ENCODE measurements around the gene CPA2.
A peak's percentile ranks its signal among the peaks of the same experiment; 100 is the strongest.
"Not testable (repeated sequence)": the region's sequence is repeated elsewhere in the genome, so short reads cannot be mapped to it uniquely, and the experiment has no call there.

Gene CPA2

GRCh38 chr7:130266258-130266960, at the start of gene CPA2:
Gene CPA2 (plus strand): TSS chr7:130266863. CDS start chr7:130266882, 19 bp downstream.
- DNase-seq (ENCODE audit: low read depth) = no peak

- no peak for DNase-seq (ENCODE audit: low read depth)
Observed at GRCh38 chr7:130218806-130219620, 47.6 kb upstream of the CPA2 start.

- DNase-seq (ENCODE audit: low read depth) = no peak
Observed at GRCh38 chr7:130219871-130220270, 46.8 kb upstream of the CPA2 start.

- no peak for DNase-seq (ENCODE audit: low read depth)
Observed at GRCh38 chr7:130221746-130222145, 44.9 kb upstream of the CPA2 start.

DNA sequence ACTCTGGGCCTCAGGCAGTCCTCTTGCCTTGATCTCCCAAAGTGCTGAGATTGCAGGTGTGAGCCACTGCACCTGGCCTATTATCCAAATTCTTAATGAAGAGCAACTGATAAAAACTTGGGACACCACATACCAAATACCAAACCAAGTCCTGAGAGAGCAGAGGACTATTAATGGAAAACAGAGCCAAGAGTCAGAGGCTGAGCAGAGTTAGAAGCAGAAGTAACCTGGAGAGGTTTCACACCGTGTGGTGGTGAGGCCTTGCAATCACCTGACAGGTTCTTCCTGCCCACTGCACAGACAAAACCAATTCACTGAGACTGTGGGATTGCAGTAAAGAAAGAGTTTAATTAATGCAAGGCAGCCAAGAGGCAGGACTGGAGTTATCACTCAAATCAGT, 43.0 kb upstream of the CPA2 start:
- no peak for DNase-seq (ENCODE audit: low read depth)

- DNase-seq (ENCODE audit: low read depth) = no peak
Observed at GRCh38 chr7:130224210-130224609, 42.5 kb upstream of the CPA2 start.

GRCh38 chr7:130224923-130225322, 41.7 kb upstream of the CPA2 start:
- DNase-seq (ENCODE audit: low read depth) = not testable (repeated sequence)

DNA sequence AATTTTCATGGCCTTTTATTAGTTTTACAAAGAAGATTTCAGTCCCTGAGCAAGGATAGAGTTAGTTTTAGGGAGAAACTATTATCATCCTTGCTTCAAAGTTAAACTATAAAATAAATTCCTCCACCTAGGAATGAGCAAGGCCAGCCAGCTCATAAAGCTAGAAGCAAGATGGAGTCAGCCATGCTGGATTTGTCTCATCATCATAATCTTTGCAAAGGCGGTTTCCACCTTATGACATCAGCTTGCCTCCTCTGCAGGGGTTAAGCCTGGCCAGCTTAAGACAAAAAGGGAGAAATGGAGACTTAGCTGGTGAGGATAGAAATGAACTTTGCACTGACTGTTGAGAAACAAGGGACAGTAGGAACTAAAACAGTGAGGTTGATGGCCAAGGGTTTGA, 40.3 kb upstream of the CPA2 start:
- DNase-seq (ENCODE audit: low read depth) = no peak

- no peak for DNase-seq (ENCODE audit: low read depth)
Observed at GRCh38 chr7:130227883-130228575, 38.6 kb upstream of the CPA2 start.

GRCh38 chr7:130228840-130229502, 37.7 kb upstream of the CPA2 start:
- no peak for DNase-seq (ENCODE audit: low read depth)

DNA sequence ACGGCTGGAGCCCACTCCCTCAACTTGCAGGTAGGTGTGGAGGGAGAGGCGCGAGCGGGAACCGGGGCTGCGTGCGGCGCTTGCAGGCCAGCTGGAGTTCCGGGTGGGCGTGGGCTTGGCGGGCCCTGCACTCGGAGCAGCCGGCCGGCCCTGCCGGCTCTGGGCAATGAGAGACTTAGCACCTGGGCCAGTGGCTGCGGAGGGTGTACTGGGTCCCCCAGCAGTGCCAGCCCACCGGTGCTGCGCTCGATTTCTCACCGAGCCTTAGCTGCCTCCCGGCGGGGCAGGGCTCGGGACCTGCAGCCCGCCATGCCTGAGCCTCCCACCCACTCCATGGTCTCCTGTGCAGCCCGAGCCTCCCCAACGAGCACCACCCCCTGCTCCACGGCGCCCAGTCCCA, 36.7 kb upstream of the CPA2 start:
- not testable (repeated sequence) for DNase-seq (ENCODE audit: low read depth)

DNA sequence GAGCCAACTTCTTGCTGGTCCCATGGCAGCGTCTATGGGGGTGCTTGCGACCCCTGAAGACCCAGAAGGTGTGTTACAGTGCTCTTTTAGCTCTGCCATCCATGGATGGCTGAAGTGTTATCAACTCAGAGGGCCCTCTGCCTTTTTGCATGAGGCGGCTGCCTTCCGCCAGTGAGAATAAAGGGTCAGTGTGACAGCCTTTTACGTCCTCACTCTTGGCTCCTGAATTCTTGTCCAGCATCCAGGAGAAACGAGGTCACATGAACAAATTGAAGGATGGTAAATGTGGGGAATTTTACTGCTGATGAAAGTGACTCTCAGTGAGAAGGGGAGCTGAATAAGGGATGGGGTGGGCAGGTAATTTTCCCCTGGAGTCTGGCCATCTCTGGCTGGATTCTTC, 34.9 kb upstream of the CPA2 start:
- no peak for DNase-seq (ENCODE audit: low read depth)

DNA sequence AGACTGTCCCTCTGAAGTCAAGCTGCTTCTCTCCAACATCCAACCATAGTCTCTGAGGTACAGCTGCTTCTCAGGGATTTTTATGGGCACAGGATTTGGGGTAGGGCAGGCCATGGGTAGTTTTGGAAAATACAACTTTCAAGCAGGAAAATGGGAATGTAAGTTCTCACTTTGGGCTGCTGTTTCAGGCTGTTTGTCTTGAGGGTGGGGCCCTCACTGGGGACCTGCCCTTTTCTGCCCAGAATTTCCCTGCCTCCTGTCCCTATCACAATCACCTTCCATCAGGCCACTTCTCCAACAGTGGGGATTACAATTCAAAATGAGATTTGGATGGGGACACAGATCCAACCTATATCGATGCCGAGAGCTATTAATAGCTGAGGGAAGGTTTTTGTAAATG, 34.5 kb upstream of the CPA2 start:
- DNase-seq (ENCODE audit: low read depth) = no peak

GRCh38 chr7:130234078-130234477, 32.6 kb upstream of the CPA2 start:
- DNase-seq (ENCODE audit: low read depth) = no peak

- not testable (repeated sequence) for DNase-seq (ENCODE audit: low read depth)
Observed at GRCh38 chr7:130236361-130236760, 30.3 kb upstream of the CPA2 start.

DNA sequence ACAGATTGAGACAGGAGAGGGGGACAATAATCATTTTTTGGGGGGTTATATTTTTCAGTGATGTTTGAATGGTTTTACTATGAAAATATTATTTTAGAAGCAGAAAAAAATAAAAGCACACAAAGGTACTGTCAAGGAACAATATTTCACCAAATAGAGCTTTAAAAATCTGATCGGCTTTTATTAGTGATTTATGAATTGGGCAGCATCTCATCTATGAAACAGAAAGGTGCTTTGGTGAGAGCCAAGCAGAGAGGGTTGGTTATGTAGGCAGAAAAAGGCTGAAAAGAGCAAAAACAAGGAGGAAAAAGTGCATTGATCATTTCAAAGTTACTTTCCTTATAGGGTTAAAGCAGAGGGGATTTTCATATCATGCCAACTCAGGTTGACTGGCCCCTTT, 26.4 kb upstream of the CPA2 start:
- no peak for DNase-seq (ENCODE audit: low read depth)

- DNase-seq (ENCODE audit: low read depth) = peak; percentile 16
Observed at GRCh38 chr7:130242198-130243014, 24.3 kb upstream of the CPA2 start.

GRCh38 chr7:130243486-130243885, 23.2 kb upstream of the CPA2 start:
- not testable (repeated sequence) for DNase-seq (ENCODE audit: low read depth)

DNA sequence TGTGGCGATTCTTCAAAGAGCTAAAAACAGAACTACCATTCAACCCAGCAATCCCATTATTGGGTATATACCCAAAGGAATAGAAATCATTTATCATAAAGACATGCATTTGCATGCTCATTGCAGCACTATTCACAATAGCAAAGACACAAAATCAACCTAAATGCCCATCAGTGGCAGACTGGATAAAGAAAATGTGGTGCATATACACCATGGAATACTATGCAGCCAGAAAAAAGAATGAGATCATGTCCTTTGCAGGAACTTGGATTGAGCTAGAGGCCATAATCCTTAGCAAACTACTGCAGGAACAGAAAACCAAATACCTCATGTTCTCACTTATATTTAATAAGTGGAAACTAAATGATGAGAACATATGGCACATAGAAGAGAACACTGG, 20.2 kb upstream of the CPA2 start:
- DNase-seq (ENCODE audit: low read depth) = not testable (repeated sequence)

- not testable (repeated sequence) for DNase-seq (ENCODE audit: low read depth)
Observed at GRCh38 chr7:130248842-130249241, 17.8 kb upstream of the CPA2 start.

GRCh38 chr7:130249626-130250025, 17.0 kb upstream of the CPA2 start:
- not testable (repeated sequence) for DNase-seq (ENCODE audit: low read depth)
